ENCODE results near the gene CDCA7L. TPM values are rescaled to one million over a fixed set of nuclear protein-coding genes. Genes with fewer than 3 reads are reported as not detected.

CDCA7L gene
- total RNA-seq, 4 donors from 2014 or later = 12.6 to 61.7 (median 18.5) TPM

DNA sequence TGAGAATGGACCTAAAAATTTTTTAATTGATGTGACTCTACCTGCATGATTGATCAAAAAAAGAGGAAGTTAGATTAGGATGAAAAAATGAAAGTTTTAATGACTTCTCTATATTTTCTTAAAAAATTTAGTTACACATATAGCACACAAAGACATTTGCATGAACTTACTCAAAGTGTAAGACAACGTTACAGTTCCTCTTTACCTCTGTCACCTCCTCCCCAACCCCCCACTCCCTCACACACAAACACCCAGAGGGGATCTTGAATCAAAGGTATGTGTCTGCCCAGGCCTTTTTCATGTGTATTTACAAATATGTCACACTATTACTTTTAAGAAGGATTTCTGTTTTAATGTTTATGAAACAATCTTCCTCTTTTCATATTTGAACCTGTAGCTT lies 20.6 kb upstream of the CDCA7L start:
- Histone ChIP-seq H3K4me1 (no peaks in the 10 kb centered on the region), H3K9me3 (no peaks in the 10 kb centered on the region), H3K36me3 (no peaks in the 10 kb centered on the region), H3K27me3 (no peaks in the 10 kb centered on the region), H3K4me3 (no peak overlapping the region), H3K27ac (no peak overlapping the region)
- TF ChIP-seq POLR2A (IDR thresholded peaks at IDR 0.05) = no peak
- TF ChIP-seq, protein P1, sequence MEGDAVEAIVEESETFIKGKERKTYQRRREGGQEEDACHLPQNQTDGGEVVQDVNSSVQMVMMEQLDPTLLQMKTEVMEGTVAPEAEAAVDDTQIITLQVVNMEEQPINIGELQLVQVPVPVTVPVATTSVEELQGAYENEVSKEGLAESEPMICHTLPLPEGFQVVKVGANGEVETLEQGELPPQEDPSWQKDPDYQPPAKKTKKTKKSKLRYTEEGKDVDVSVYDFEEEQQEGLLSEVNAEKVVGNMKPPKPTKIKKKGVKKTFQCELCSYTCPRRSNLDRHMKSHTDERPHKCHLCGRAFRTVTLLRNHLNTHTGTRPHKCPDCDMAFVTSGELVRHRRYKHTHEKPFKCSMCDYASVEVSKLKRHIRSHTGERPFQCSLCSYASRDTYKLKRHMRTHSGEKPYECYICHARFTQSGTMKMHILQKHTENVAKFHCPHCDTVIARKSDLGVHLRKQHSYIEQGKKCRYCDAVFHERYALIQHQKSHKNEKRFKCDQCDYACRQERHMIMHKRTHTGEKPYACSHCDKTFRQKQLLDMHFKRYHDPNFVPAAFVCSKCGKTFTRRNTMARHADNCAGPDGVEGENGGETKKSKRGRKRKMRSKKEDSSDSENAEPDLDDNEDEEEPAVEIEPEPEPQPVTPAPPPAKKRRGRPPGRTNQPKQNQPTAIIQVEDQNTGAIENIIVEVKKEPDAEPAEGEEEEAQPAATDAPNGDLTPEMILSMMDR (IDR thresholded peaks at IDR 0.05) = no peak
- DNase-seq = no peak
- intact Hi-C loops (cut with DNase I; ENCODE audit: low total_unique reads) = no loop called here

DNA sequence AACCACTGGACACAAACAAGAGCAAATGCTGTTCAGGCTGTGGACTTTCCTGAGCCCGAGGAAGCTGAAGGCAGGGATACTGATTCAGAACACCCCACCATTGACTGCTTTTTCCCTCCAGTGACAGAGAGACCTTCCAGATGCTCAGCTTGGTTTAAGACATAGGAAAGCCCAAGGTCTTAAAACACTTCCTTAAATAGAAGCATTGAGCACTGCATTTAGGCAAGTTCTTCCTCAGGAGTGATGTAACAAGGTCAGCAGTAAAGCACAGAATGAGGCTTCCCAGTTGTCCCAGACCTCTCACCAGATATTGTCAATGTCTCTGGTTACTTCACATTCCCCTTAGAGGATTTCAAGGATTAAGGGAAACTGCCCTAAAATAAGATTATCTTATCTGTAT lies 19.6 kb upstream of the CDCA7L start:
- no peaks in the 10 kb centered on the region for H3K36me3 ChIP-seq
- H3K4me3 ChIP-seq = no peak overlapping the region
- no peaks in the 10 kb centered on the region for H3K27me3 ChIP-seq
- TF ChIP-seq, protein P1 (IDR thresholded peaks at IDR 0.05) = no peak
- TF ChIP-seq POLR2A (IDR thresholded peaks at IDR 0.05) = no peak
- no peak for DNase-seq
- intact Hi-C loops (cut with DNase I; ENCODE audit: low total_unique reads) = no loop called here
- no peaks in the 10 kb centered on the region for H3K4me1 ChIP-seq
- H3K9me3 ChIP-seq = no peaks in the 10 kb centered on the region
- H3K27ac ChIP-seq = no peak overlapping the region

- Histone ChIP-seq H3K9me3 (no peaks in the 10 kb centered on the region), H3K36me3 (no peaks in the 10 kb centered on the region), H3K4me1 (no peaks in the 10 kb centered on the region), H3K27me3 (no peaks in the 10 kb centered on the region), H3K4me3 (no peak overlapping the region), H3K27ac (no peak overlapping the region)
- DNase-seq = no peak
- intact Hi-C loops (cut with DNase I; ENCODE audit: low total_unique reads) = no loop called here
- TF ChIP-seq POLR2A (IDR thresholded peaks at IDR 0.05) = no peak
- TF ChIP-seq, protein P1 (IDR thresholded peaks at IDR 0.05) = no peak
Observed at GRCh38 chr7:21962677-21963076, 17.0 kb upstream of the CDCA7L start.

DNA sequence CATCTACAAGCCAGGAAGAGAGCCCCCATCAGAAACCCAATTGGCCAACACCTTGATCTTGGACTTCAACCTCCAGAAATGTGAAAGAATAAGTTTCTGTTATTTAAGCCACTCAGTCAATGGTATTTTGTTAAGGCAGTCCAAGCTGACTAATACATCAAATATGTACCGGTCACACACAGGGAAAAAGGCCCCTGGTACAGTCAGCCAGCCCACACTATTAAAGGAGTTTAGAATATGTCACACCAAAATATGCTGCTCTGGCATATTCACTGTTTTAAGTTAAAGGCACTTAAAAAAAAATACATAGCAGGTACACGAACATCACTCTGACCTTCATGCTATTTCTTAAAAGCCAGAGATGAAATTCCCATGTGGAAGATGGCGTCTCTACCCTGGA lies 15.2 kb upstream of the CDCA7L start:
- H3K27ac ChIP-seq = no peak overlapping the region
- no peak for DNase-seq
- H3K4me3 ChIP-seq = no peak overlapping the region
- H3K9me3 ChIP-seq = no peaks in the 10 kb centered on the region
- TF ChIP-seq, protein P1 (IDR thresholded peaks at IDR 0.05) = no peak
- TF ChIP-seq POLR2A (IDR thresholded peaks at IDR 0.05) = no peak
- intact Hi-C loops (cut with DNase I; ENCODE audit: low total_unique reads) = no loop called here
- no peaks in the 10 kb centered on the region for H3K36me3 ChIP-seq
- H3K27me3 ChIP-seq = no peaks in the 10 kb centered on the region
- no peaks in the 10 kb centered on the region for H3K4me1 ChIP-seq

DNA sequence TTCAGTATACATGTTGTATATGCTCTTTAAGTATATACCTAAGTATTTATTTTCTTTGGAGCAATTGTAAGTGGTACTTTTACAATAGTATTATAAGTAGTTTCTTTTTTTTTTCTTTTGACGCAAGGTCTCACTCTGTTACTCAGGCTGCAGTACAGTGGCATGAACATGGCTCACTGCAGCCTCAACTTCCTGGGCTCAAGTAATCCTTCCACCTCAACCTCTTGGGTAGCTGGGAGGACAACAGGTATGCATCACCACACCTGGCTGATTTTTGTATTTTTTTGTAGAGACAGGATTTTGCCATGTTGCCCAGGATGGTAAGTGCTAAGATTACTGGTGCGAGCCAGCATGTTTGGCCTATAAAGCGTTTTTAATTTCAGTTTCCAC lies 13.7 kb upstream of the CDCA7L start:
- intact Hi-C loops (cut with DNase I; ENCODE audit: low total_unique reads) = no loop called here
- no peak for DNase-seq
- Histone ChIP-seq H3K4me1 (no peaks in the 10 kb centered on the region), H3K4me3 (no peak overlapping the region), H3K9me3 (no peaks in the 10 kb centered on the region), H3K27me3 (no peaks in the 10 kb centered on the region), H3K27ac (no peak overlapping the region), H3K36me3 (no peaks in the 10 kb centered on the region)
- TF ChIP-seq POLR2A (IDR thresholded peaks at IDR 0.05) = no peak
- TF ChIP-seq, protein P1 (IDR thresholded peaks at IDR 0.05) = no peak
